H1 (cell line): ENCODE data around the gene TRAPPC2L.

ENCODE experiments used
- ATF2 ChIP-seq: IDR thresholded peaks from 2 replicates; pipeline ENCODE4 v1.6.1; 2012; ENCODE audit warnings: low read length, inconsistent platforms
- ATF3 ChIP-seq: IDR thresholded peaks from 2 replicates; pipeline ENCODE4 v1.6.1; 2011; ENCODE audit warnings: low read depth, mild to moderate bottlenecking, low read length; ENCODE audit not compliant: insufficient read depth
- CTCF ChIP-seq, 3 experiments: IDR thresholded peaks; 1 replicate in 2 of 3; 2 replicates in 1 of 3; pipeline versions ENCODE4 v1.5.1 to v1.6.1; 2011; ENCODE audit warnings: low read length in 3 of 3, mild to moderate bottlenecking in 3 of 3, inconsistent platforms in 2 of 3, low read depth in 1 of 3, moderate library complexity in 1 of 3; ENCODE audit not compliant: insufficient read depth in 1 of 3; ENCODE audit errors: control extremely low read depth in 1 of 3
- EZH2 ChIP-seq: fragments of 200-600 bp; sonication (generic); IDR thresholded peaks from 2 replicates; pipeline ENCODE4 v1.7.1; 2012; ENCODE audit warnings: low read depth, mild to moderate bottlenecking, moderate library complexity, low read length, inconsistent platforms; ENCODE audit not compliant: severe bottlenecking
- GABPA ChIP-seq: IDR thresholded peaks from 2 replicates; pipeline ENCODE4 v1.6.1; 2011; ENCODE audit warnings: mild to moderate bottlenecking, low read length, moderate library complexity, borderline replicate concordance; ENCODE audit not compliant: insufficient read depth
- JUND ChIP-seq: IDR thresholded peaks from 2 replicates; pipeline ENCODE4 v1.6.1; 2011; ENCODE audit warnings: mild to moderate bottlenecking, improper control_type of control experiment, low read length
- POLR2A ChIP-seq, 2 experiments: IDR thresholded peaks; 1 replicate in 1 of 2; 2 replicates in 1 of 2; pipeline ENCODE4 v1.6.1; 2011; ENCODE audit warnings: low read depth in 2 of 2, low read length in 2 of 2, mild to moderate bottlenecking in 2 of 2; ENCODE audit errors: control extremely low read depth in 1 of 2
- RAD21 ChIP-seq, 2 experiments: IDR thresholded peaks in 1 of 2; conservative IDR thresholded peaks in 1 of 2; 2 replicates each; pipeline ENCODE4 v1.6.1; 2011; ENCODE audit warnings: low read depth in 2 of 2, low read length in 2 of 2, improper control_type of control experiment in 1 of 2, inconsistent platforms in 1 of 2, mild to moderate bottlenecking in 1 of 2, moderate library complexity in 1 of 2
- SP1 ChIP-seq: IDR thresholded peaks from 2 replicates; pipeline ENCODE4 v1.6.1; 2011; ENCODE audit warnings: low read depth, low read length
- SP2 ChIP-seq: IDR thresholded peaks from 2 replicates; pipeline ENCODE4 v1.6.1; 2012; ENCODE audit warnings: mild to moderate bottlenecking, low read length, inconsistent platforms
- SUZ12 ChIP-seq: fragments of 200-600 bp; sonication (generic); IDR thresholded peaks from 2 replicates; pipeline ENCODE4 v1.6.1; 2012; ENCODE audit warnings: mild to moderate bottlenecking, inconsistent platforms, low read length, moderate library complexity, mixed read lengths
- TAF1 ChIP-seq: IDR thresholded peaks from 2 replicates; pipeline ENCODE4 v1.6.1; 2011; ENCODE audit warnings: mild to moderate bottlenecking, low read depth, low read length
- TEAD4 ChIP-seq: IDR thresholded peaks from 2 replicates; pipeline ENCODE4 v1.6.1; 2012; ENCODE audit warnings: low read depth, low read length, inconsistent platforms, mixed read lengths
- YY1 ChIP-seq: IDR thresholded peaks from 2 replicates; pipeline ENCODE4 v1.6.1; 2011; ENCODE audit warnings: low read depth, mild to moderate bottlenecking, low read length

GRCh38 chr16:88818575-88818874 lies 38.4 kb upstream of the TRAPPC2L start:
- TF ChIP-seq GABPA (no peak), SUZ12 (no peak), JUND (no peak), TAF1 (no peak), CTCF (IDR thresholded peaks at IDR 0.05; ENCODE audit: control extremely low read depth in 1 of 3, insufficient read depth in 1 of 3, low read depth in 1 of 3, low read length in 3 of 3) (no peak), RAD21 (IDR thresholded peaks at IDR 0.05 in 1 of 2, conservative IDR thresholded peaks at IDR 0.05 in 1 of 2; ENCODE audit: low read depth in 2 of 2, low read length in 2 of 2) (no peak), ATF3 (no peak), SP1 (no peak), TEAD4 (no peak), ATF2 (no peak), SP2 (no peak), EZH2 (no peak), YY1 (no peak), POLR2A (IDR thresholded peaks at IDR 0.05; ENCODE audit: control extremely low read depth in 1 of 2, low read depth in 2 of 2, low read length in 2 of 2) (no peak)
